ENCODE data around the gene CCDC188. TPM values are rescaled to one million over a fixed set of nuclear protein-coding genes. Genes with fewer than 3 reads are reported as not detected.

CCDC188 gene
- total and polyA plus RNA-seq, 4 donors, result 0.78 to 4.0 TPM; not detected in 2

GRCh38 chr22:20124083-20124787 lies 26.6 kb downstream of the CCDC188 start:
- no peak for DNase-seq
- H3K27ac ChIP-seq (ENCODE audit: low read depth in 1 of 2, low read length in 2 of 2), result no peak overlapping the region
- WGBS, 2 donors, result 88 to 89% methylated on average over 11 of the region's 11 CpGs
- intact Hi-C loops (cut with DNase I), result no loop called here
- H3K27me3 ChIP-seq (ENCODE audit: control insufficient read depth in 1 of 2, insufficient read depth in 2 of 2, low read length in 1 of 2), result no peaks in the 10 kb centered on the region
- H3K4me3 ChIP-seq (ENCODE audit: low read length in 2 of 2), result no peak overlapping the region
- no peaks in the 10 kb centered on the region for H3K9me3 ChIP-seq (ENCODE audit: control insufficient read depth, low read length)
- peaks cover 0 to 3% of the 10 kb centered on the region in 2 donors for H3K36me3 ChIP-seq (ENCODE audit: control insufficient read depth in 1 of 2, insufficient read depth in 2 of 2, low read length in 1 of 2)
- no peak for ATAC-seq (ENCODE audit: low FRiP score)
- no peaks in the 10 kb centered on the region for H3K4me1 ChIP-seq (ENCODE audit: control insufficient read depth in 1 of 2, insufficient read depth in 2 of 2, low read length in 2 of 2)

- ATAC-seq (ENCODE audit: low FRiP score) (no peak), DNase-seq (no peak)
- no peaks in the 10 kb centered on the region for H3K27me3 ChIP-seq (ENCODE audit: control insufficient read depth in 1 of 2, insufficient read depth in 2 of 2, low read length in 1 of 2)
- no peak overlapping the region for H3K27ac ChIP-seq (ENCODE audit: low read depth in 1 of 2, low read length in 2 of 2)
- no peak overlapping the region for H3K4me3 ChIP-seq (ENCODE audit: low read length in 2 of 2)
- intact Hi-C loops (cut with DNase I), result no loop called here
- peaks cover 0 to 3% of the 10 kb centered on the region in 2 donors for H3K36me3 ChIP-seq (ENCODE audit: control insufficient read depth in 1 of 2, insufficient read depth in 2 of 2, low read length in 1 of 2)
- H3K4me1 ChIP-seq (ENCODE audit: control insufficient read depth in 1 of 2, insufficient read depth in 2 of 2, low read length in 2 of 2), result no peaks in the 10 kb centered on the region
- WGBS, 2 donors, result 91 to 94% methylated on average over 13 of the region's 13 CpGs
- H3K9me3 ChIP-seq (ENCODE audit: control insufficient read depth, low read length), result no peaks in the 10 kb centered on the region
Measured at GRCh38 chr22:20123366-20124082, 27.3 kb downstream of the CCDC188 start.

GRCh38 chr22:20121856-20122415 lies 28.9 kb downstream of the CCDC188 start:
- Histone ChIP-seq H3K27ac (ENCODE audit: low read depth in 1 of 2, low read length in 2 of 2) (no peak overlapping the region), H3K4me3 (ENCODE audit: low read length in 2 of 2) (no peak overlapping the region), H3K27me3 (ENCODE audit: control insufficient read depth in 1 of 2, insufficient read depth in 2 of 2, low read length in 1 of 2) (no peaks in the 10 kb centered on the region), H3K4me1 (ENCODE audit: control insufficient read depth in 1 of 2, insufficient read depth in 2 of 2, low read length in 2 of 2) (no peaks in the 10 kb centered on the region), H3K36me3 (ENCODE audit: control insufficient read depth in 1 of 2, insufficient read depth in 2 of 2, low read length in 1 of 2) (peaks cover 0 to 3% of the 10 kb centered on the region in 2 donors), H3K9me3 (ENCODE audit: control insufficient read depth, low read length) (no peaks in the 10 kb centered on the region)
- no peak for ATAC-seq (ENCODE audit: low FRiP score)
- WGBS, 2 donors, result 92 to 94% methylated on average over 22 of the region's 22 CpGs
- intact Hi-C loops (cut with DNase I), result no loop called here
- no peak for DNase-seq

- H3K4me1 ChIP-seq (ENCODE audit: control insufficient read depth in 1 of 2, insufficient read depth in 2 of 2, low read length in 2 of 2), result no peaks in the 10 kb centered on the region
- no peaks in the 10 kb centered on the region for H3K9me3 ChIP-seq (ENCODE audit: control insufficient read depth, low read length)
- intact Hi-C loops (cut with DNase I), result loop anchor here in 1 of 2 donors (5.0 kb wide), 1 partner anchor 36 kb away; the partner anchor contains the start of gene DGCR8
- DNase-seq (peak; percentile 19 to 50), ATAC-seq (ENCODE audit: low FRiP score) (no peak)
- no peak overlapping the region for H3K27ac ChIP-seq (ENCODE audit: low read depth in 1 of 2, low read length in 2 of 2)
- H3K36me3 ChIP-seq (ENCODE audit: control insufficient read depth in 1 of 2, insufficient read depth in 2 of 2, low read length in 1 of 2), result peaks cover 0 to 3% of the 10 kb centered on the region in 2 donors
- peak overlapping the region; percentile 65 to 75 for H3K4me3 ChIP-seq (ENCODE audit: low read length in 2 of 2)
- WGBS, 2 donors, result 16 to 19% methylated on average over 8 of the region's 8 CpGs
- H3K27me3 ChIP-seq (ENCODE audit: control insufficient read depth in 1 of 2, insufficient read depth in 2 of 2, low read length in 1 of 2), result no peaks in the 10 kb centered on the region
Measured at GRCh38 chr22:20118300-20119020, 32.4 kb downstream of the CCDC188 start.

GRCh38 chr22:20117633-20118299 lies 33.1 kb downstream of the CCDC188 start:
- DNase-seq, result peak; percentile 59 to 83
- Histone ChIP-seq H3K27ac (ENCODE audit: low read depth in 1 of 2, low read length in 2 of 2) (peak overlapping the region in 1 of 2 donors; percentile 10), H3K36me3 (ENCODE audit: control insufficient read depth in 1 of 2, insufficient read depth in 2 of 2, low read length in 1 of 2) (peaks cover 0 to 3% of the 10 kb centered on the region in 2 donors), H3K9me3 (ENCODE audit: control insufficient read depth, low read length) (no peaks in the 10 kb centered on the region), H3K4me3 (ENCODE audit: low read length in 2 of 2) (peak overlapping the region; percentile 65 to 75), H3K4me1 (ENCODE audit: control insufficient read depth in 1 of 2, insufficient read depth in 2 of 2, low read length in 2 of 2) (no peaks in the 10 kb centered on the region), H3K27me3 (ENCODE audit: control insufficient read depth in 1 of 2, insufficient read depth in 2 of 2, low read length in 1 of 2) (no peaks in the 10 kb centered on the region)
- ATAC-seq (ENCODE audit: low FRiP score), result no peak
- WGBS, 2 donors, result 0 to 1% methylated on average over 33 to 66 of the region's 66 CpGs
- intact Hi-C loops (cut with DNase I), result loop anchor here (2.0 to 5.0 kb wide), 2 partner anchors 35 to 37 kb away; partner anchors contain the start of gene DGCR8 (in 2 of the 2)

- no peaks in the 10 kb centered on the region for H3K4me1 ChIP-seq (ENCODE audit: control insufficient read depth in 1 of 2, insufficient read depth in 2 of 2, low read length in 2 of 2)
- DNase-seq, result peak; percentile 99 to 100
- no peaks in the 10 kb centered on the region for H3K27me3 ChIP-seq (ENCODE audit: control insufficient read depth in 1 of 2, insufficient read depth in 2 of 2, low read length in 1 of 2)
- H3K36me3 ChIP-seq (ENCODE audit: control insufficient read depth in 1 of 2, insufficient read depth in 2 of 2, low read length in 1 of 2), result no peaks in the 10 kb centered on the region
- peak; percentile 96 for ATAC-seq (ENCODE audit: low FRiP score)
- peak within 1 kb of the TSS in 1 of 2 donors; percentile 60 for H3K27ac ChIP-seq (ENCODE audit: low read depth in 1 of 2, low read length in 2 of 2)
- intact Hi-C loops (cut with DNase I), result loop anchor here (2.0 to 5.0 kb wide), 2 partner anchors 35 to 36 kb away; partner anchors contain the start of gene DGCR8 (in 2 of the 2)
- H3K9me3 ChIP-seq (ENCODE audit: control insufficient read depth, low read length), result no peaks in the 10 kb centered on the region
- H3K4me3 ChIP-seq (ENCODE audit: low read length in 2 of 2), result peak within 1 kb of the TSS; percentile 65 to 75
- 0 to 1% methylated on average over 83 to 88 of the region's 88 CpGs for WGBS, 2 donors
Measured at GRCh38 chr22:20116951-20117632, 33.8 kb downstream of the CCDC188 start, which contains the start of gene TRMT2A. Gene TRMT2A, minus strand, starts transcription at chr22:20117226. Its CDS starts 320 bp downstream, at chr22:20116906.

GRCh38 chr22:20116376-20116950 lies 34.4 kb downstream of the CCDC188 start:
- Histone ChIP-seq H3K4me1 (ENCODE audit: control insufficient read depth in 1 of 2, insufficient read depth in 2 of 2, low read length in 2 of 2) (no peaks in the 10 kb centered on the region), H3K27me3 (ENCODE audit: control insufficient read depth in 1 of 2, insufficient read depth in 2 of 2, low read length in 1 of 2) (no peaks in the 10 kb centered on the region), H3K27ac (ENCODE audit: low read depth in 1 of 2, low read length in 2 of 2) (peak overlapping the region in 1 of 2 donors; percentile 60), H3K4me3 (ENCODE audit: low read length in 2 of 2) (peak overlapping the region in 1 of 2 donors; percentile 60), H3K36me3 (ENCODE audit: control insufficient read depth in 1 of 2, insufficient read depth in 2 of 2, low read length in 1 of 2) (no peaks in the 10 kb centered on the region), H3K9me3 (ENCODE audit: control insufficient read depth, low read length) (no peaks in the 10 kb centered on the region)
- ATAC-seq (ENCODE audit: low FRiP score) (peak; percentile 2), DNase-seq (no peak)
- 11 to 12% methylated on average over 27 of the region's 27 CpGs for WGBS, 2 donors
- intact Hi-C loops (cut with DNase I), result loop anchor here (2.0 to 5.0 kb wide), 2 partner anchors 34 to 36 kb away; partner anchors contain the start of gene DGCR8 (in 2 of the 2)
